OCI-LY1 (cell line): ENCODE results near the gene NRSN2.

ENCODE experiments used
- CTCF ChIP-seq: fragments of 200-600 bp; sonication (generic), shearing (Covaris generic); IDR thresholded peaks from 2 replicates; pipeline ENCODE4 v1.5.1; 2017; ENCODE audit warnings: mild to moderate bottlenecking, antibody characterized with exemption, low read length, moderate library complexity, mixed read lengths
- EZH2 ChIP-seq: fragments of 200-600 bp; sonication (generic), shearing (Covaris generic); IDR thresholded peaks from 2 replicates; pipeline ENCODE4 v1.8.0; 2017; ENCODE audit warnings: borderline replicate concordance, mixed run types, mild to moderate bottlenecking, antibody characterized with exemption, low read length, moderate library complexity, mixed read lengths

- no peak for TF ChIP-seq CTCF
- no peak for TF ChIP-seq EZH2
These were observed 44.7 kb upstream of the NRSN2 start for GRCh38 chr20:301886-302848.
